Measurements from ENCODE around the gene UGGT1.

UGGT1 gene, protein sequence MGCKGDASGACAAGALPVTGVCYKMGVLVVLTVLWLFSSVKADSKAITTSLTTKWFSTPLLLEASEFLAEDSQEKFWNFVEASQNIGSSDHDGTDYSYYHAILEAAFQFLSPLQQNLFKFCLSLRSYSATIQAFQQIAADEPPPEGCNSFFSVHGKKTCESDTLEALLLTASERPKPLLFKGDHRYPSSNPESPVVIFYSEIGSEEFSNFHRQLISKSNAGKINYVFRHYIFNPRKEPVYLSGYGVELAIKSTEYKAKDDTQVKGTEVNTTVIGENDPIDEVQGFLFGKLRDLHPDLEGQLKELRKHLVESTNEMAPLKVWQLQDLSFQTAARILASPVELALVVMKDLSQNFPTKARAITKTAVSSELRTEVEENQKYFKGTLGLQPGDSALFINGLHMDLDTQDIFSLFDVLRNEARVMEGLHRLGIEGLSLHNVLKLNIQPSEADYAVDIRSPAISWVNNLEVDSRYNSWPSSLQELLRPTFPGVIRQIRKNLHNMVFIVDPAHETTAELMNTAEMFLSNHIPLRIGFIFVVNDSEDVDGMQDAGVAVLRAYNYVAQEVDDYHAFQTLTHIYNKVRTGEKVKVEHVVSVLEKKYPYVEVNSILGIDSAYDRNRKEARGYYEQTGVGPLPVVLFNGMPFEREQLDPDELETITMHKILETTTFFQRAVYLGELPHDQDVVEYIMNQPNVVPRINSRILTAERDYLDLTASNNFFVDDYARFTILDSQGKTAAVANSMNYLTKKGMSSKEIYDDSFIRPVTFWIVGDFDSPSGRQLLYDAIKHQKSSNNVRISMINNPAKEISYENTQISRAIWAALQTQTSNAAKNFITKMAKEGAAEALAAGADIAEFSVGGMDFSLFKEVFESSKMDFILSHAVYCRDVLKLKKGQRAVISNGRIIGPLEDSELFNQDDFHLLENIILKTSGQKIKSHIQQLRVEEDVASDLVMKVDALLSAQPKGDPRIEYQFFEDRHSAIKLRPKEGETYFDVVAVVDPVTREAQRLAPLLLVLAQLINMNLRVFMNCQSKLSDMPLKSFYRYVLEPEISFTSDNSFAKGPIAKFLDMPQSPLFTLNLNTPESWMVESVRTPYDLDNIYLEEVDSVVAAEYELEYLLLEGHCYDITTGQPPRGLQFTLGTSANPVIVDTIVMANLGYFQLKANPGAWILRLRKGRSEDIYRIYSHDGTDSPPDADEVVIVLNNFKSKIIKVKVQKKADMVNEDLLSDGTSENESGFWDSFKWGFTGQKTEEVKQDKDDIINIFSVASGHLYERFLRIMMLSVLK (N-terminal part only)

DNA sequence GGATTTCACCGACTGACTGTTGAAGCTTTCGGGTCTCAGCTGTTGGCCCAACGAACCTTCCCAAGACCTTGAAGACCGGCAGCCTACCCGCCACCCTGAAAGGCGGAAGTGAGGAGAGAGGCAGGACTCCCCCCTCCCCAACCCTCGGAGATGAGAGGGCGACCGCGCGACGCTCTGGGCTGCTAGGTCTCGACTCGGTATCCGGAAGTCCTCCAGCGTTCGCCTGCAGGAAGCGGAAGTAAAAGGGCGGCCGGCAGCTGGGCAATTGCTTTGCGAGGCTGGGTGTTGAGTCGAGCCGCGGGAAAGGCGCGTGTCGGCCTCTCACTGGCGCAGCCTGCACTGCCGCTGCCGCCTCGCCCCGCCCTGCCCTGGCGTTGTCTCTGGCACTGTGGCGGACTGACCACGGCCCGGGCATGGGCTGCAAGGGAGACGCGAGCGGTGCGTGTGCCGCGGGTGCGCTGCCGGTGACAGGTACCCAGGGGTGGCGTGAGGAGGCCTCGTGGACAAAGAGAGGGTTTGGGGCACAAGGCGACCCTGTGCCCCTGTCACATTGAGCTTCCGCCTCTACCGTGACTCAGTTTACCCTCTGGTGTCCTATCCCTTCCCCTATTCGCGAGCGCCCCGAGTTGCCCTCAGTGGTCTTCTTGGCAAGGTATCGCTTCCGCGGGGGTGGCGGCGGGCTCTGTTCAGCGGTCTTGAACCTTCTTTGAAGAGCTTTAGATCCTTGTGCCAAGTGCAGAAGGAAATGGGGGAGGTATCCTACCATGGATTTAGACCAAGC, at the start of gene UGGT1:
Gene UGGT1 (plus strand): TSS at position 256 of the 781 bp plus-strand sequence. CDS start 158 bp downstream, at position 414.
- peak; percentile 88 for DNase-seq (ENCODE audit: low read depth)

DNA sequence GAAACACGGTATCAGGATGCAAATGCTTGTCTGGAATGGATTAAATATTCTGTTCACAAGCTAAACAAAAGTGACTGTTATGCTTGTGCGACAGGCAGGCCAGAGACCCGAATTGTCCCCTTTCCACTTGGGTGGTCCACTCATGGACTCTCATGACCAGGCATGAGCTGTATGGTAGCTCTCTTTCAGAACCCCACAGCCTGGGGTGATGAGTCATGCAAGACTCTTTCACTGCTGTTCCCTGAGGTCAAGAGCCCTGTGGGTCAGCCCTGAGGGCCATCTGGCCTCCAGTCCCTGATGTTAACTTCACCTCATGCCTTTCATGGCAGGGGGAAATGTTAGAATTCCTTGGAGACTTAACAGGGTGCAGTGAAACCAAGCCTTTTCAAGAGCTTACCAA, 49.4 kb upstream of the UGGT1 start:
- DNase-seq (ENCODE audit: low read depth), result no peak

DNA sequence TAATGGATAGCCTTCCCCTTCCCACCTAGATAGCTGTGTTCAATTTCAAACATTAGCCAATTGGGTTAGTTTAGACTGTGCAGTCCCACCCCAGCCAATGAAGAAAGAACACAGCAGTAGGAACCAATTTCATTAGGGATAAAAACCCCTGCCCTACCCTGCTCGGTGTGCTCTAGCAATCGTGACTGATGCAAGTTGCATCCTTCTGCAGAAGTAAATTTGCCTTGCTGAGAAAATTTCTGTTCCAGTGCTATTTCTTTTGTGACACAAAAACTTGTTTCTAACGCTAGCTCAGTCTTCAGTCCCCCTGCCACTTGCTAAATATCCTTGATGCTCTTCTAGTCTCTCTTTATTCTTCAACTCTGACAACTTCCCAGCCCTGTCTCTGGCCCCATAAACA, 48.0 kb upstream of the UGGT1 start:
- no peak for DNase-seq (ENCODE audit: low read depth)

DNA sequence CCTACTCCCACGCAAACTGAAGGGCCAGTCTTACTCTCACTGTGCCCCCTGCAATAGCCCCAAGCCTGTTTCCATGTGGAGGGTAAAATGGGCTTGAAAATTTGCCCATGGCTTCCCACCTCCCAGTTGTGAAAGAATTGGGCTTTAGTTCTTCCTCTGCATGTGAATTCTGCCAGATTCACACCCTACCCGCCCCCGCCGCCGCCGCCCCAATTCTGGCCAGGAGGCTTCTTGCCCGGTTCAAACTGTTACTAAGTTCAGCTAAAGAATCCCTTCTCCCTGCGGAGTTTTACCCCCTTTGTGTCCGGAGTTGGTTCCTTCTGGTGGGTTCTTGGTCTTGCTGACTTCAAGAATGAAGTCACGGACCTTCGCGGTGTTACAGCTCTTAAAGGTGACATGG, 37.7 kb upstream of the UGGT1 start:
- DNase-seq (ENCODE audit: low read depth), result no peak

DNA sequence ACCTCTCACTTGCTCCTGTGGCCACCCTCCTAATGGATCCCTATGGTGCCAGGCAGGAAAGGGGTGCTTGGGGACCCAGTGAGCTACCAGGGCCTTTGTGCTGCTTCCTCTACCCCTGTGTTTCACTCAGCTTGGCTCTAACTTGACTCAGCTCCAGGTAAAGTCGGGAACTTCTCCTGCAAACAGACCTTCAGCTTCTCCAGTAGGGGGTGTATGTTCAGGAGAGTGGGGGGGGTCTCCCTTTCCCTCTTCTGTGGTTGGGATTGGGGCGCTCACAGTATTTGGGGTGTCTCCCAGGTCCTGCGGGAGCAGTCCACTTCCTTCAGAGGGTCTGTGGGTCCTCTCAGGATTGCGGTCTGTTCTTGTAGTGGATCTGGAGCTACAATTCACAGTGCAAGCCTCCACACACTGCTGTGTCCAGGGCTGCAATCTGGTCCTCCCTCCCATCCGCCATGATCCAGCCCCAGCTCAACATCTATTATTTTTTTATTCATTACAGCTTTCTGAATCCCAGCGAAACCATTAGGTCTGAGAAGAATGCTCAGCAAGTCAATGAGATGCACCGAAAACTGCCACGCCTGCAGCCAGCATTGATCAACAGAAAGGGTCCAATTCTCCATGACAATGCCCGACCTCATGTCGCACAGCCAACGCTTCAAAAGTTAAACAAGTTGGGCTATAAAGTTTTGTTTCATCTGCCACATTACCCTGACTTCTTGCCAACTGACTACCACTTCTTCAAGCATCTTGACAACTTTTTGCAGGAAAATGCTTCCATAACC, 36.7 kb upstream of the UGGT1 start:
- no peak for DNase-seq (ENCODE audit: low read depth)

DNA sequence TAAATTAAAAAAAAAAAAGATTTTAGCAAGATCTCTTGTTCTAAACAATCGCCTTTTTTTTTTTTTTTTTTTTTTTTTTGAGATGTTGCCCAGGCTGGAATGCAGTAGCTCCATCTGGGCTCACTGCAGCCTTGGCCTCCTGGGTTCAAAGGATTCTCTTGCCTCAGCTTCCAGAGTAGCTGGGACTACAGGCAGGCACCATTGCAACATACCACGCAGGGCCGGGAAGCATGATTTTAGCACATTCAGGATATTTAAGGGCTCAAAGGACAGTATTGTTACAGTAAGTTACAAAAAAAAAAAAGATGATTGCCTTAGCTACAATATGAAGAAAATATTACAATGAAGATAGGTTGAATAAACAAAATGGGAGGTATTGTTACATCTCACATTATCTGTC, 33.7 kb upstream of the UGGT1 start:
- no peak for DNase-seq (ENCODE audit: low read depth)

DNA sequence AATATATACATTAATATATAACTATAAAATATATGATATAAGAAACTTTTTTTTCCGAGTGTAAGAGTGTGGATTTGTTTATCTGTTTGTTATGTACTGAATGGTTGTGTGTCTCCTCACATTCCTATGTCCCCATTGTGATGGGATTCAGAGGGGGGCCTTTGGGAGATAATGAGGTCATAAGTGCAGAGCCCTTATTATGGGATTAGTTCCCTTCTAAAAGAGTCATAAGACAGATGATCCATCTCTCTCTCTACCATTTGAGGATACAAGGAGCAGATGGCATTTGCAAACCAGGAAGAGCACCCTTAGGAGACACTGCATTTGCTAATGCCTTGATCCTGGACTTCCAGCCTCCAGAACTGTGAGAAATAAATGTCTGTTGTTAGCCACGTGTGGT, 32.9 kb upstream of the UGGT1 start:
- DNase-seq (ENCODE audit: low read depth), result no peak

DNA sequence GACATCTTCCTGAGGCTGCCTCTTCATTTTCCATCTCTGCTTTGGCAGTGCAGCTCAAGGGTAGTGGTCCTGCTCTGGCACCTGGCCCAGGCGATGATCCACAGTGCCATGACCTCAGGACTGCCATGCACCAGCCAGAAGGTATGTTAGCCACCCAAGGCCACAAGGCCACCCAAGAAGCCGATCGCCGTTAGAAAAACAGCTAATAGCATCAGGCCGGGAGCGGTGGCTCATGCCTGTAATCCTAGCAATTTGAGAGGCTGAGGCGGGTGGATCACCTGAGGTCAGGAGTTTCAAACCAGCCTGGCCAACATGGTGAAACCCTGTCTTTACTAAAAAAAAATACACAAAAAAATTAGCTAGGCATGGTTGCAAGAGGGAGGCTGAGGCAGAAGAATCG, 28.4 kb upstream of the UGGT1 start:
- DNase-seq (ENCODE audit: low read depth), result no peak

DNA sequence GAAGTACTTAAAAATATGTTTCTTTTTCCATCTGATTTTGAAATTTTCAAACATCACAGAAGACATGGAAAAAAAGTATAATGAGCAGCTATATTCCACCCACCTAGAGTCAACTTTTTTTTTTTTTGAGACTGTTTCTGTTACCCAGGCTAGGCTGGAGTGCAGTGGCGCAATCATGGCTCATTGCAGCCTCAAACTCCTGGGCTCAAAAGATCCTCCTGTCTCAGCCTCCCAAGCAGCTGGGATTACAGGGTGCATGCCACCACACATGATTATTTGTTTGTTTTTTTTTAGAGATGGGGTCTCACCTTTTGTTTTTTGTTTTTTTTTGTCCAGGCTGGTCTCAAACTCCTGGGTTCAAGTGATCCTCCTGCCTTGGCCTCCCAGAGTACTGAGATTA, 26.6 kb upstream of the UGGT1 start:
- no peak for DNase-seq (ENCODE audit: low read depth)

DNA sequence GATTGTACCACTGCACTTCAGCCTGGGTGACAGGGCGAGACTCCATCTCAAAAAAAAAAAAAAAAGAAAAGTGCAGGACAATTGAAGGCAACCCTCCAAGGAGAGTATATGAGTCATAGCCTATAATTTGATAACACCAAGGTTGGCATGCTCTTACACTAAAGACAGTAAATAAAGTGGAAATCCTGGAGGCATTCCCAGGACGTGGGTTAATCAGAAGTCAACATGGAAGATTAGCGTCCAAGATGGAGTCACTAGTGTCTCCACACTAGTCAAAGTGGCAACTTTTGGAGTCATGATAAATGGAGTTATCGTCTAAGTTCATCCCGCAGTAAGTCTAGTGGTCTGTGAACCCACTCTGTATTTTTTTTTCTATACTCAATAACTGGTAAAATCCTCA, 21.2 kb upstream of the UGGT1 start:
- DNase-seq (ENCODE audit: low read depth), result no peak

DNA sequence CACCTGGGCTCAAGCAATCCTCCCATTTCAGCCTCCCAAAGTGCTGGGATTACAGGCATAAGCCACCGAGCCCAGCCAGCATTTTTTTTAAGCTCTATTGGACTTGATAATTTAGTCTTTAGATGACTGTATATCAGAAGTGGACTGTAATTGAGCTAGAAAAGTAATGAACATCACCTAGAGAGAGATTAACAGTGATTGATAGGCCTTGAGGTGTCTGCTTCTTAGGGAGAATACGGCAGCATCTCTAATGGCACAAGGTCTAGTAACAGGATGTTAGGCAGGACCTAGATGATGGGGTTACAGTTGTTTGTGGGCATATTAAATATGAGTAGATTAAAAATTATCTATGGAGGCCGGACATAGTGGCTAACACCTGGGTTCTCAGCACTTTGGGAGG, 17.7 kb upstream of the UGGT1 start:
- DNase-seq (ENCODE audit: low read depth), result no peak

DNA sequence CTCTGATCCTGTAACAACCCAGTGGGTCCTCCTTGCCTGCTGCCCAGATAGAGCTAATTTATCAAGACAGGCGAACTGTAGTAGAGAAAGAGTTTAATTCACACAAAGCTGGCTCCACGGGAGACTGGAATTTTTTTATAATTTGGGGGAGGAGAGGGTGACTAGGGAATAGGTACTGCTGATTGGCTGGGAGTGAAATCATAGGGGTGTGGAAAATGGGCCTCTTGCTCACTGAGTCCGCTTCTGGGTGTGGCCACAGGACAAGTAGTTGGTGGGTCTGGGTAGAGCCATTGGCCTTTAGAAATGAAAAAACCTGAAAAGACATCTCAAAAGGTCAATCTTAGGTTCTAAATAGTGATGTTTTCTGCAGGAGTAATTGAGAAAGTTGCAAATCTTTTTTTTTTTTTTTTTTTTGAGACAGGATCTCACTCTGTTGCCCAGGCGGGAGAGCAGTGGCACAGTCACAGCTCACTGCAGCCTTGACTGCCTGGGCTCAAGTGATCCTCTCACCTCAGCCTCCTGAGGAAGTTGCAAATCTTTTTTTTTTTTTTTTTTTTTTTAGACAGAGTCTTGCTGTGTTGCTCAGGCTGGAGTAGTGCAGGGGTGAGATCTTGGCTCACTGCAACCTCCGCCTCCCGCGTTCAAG, 14.4 kb upstream of the UGGT1 start:
- no peak for DNase-seq (ENCODE audit: low read depth)

DNA sequence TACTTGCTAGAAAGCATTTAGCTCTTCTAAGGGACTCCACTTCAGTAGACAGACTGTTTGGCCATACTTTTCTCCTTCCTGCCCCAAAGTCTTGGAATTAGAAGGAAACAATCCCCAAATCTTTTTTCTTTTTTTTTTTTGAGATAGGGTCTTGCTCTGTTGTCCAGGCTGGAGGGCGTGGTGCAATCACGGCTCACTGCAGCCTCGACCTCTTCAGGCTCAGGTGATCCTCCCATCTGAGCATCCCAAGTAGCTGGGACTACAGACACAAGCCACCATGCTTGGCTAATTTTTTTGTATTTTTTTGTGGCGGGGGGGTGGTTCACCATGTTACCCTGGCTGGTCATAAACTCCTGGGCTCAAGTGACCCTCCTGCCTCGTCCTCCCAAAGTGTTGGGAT, 6.2 kb upstream of the UGGT1 start:
- no peak for DNase-seq (ENCODE audit: low read depth)

DNA sequence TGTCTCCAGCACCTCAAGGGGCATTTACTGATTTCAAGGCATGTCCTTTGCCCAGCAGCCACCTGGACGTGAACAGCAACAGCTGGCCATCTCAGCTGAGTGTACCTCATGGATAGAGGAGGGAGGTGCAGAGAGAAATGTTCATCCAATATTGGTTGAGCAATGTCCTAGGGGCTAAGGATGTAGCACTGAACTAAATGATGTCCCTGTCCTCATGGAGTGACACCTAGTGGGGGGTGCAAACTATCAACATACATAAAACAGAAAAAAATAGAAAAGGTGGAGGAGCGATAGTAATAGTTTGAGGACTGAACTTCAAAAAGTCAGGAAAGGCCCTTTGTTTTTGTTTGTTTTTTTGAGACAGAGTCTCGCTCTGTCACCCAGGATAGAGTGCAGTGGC, 4.8 kb upstream of the UGGT1 start:
- DNase-seq (ENCODE audit: low read depth), result no peak

DNA sequence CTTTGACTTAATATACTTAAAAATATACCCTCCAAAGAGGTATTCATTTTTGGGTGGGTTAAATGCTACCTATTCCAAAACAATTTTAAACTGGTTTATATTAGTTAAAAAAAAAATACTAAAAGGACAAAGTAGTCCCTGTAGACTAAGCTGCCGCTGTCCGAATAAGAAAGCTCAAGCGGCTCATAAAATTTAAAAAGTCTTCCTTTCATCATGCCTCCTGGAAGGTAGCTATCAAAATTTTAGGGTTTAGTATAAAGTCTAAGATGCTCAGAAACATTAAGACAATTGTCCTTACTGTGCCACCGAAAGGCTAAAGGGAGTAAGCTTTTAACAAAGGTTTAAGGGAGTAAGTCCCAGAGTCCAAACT, 440 bp upstream of the UGGT1 start:
- DNase-seq (ENCODE audit: low read depth), result no peak

DNA sequence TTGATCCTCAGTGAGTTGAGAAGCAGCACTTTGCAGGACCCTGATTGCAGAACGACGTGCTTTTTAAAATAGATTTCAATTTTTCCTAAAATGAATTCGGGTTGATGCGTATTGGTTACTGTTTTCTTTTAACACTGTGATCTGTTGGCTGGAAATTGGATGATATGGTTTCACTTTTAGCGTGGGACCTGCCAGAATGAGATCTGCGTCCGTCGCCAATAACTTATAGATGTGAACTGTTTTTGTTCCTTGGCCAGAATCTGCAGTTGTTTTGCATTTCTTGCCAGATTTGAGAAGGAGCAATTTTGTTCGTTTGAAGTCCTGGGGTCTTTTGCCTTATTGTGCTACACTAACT, 703 bp downstream of the UGGT1 start:
- DNase-seq (ENCODE audit: low read depth), result no peak

DNA sequence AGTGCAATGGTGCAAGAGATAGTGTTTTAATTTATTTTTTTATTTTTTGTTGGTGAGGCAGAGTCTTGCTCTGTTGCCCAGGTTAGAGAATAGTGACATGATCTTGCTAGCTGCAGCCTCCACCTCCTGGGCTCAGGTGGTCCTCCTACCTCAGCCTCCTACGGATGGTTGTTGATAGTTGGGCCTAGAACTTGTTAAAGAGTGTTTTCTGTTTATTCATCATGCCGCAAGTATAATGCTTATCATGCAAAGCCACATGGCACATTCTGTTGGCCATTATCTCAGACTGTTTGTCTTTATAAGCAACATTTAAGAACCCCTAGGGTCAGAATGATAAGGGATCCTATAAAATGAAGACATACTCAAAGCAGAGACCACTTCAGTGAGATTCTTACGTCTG, 1.7 kb downstream of the UGGT1 start:
- DNase-seq (ENCODE audit: low read depth), result no peak

DNA sequence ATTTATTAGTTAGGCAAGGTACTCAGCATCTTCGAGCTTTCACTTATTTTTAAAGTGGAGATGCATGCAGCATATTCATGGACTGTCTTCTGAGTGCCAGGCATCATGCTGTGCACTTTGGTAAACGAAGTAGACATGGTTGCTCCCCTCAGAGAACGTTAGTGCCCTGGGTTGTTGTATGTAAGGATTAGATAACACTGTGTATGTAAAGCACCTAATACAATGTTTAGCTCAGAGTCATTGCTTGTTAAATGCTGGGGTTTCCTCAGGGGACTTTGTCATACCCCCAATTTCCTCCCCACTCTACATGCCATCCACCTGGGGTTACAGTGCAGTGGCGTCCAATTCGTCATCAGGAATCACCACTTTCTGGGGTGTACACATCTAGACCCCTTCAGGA, 2.8 kb downstream of the UGGT1 start:
- DNase-seq (ENCODE audit: low read depth), result no peak

DNA sequence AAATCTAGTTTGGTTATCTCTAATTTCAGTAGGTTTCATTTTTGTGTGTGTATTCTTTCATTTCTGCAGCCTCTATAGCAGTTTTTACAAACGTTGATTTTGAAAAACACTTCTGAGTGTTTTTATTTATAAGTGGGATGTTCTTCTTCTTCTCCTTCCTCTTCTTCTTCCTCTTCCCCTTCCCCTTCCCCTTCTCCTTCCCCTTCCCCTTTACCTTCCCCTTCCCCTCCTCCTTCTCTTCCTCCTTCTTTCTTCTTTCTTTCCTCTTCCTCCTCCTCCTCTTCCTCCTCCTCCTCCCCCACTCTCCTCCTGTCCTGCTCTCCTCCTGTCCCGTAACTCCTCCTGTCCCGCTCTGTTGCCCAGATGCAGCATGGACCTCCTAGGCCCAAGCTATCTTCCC, 4.2 kb downstream of the UGGT1 start:
- DNase-seq (ENCODE audit: low read depth), result no peak

DNA sequence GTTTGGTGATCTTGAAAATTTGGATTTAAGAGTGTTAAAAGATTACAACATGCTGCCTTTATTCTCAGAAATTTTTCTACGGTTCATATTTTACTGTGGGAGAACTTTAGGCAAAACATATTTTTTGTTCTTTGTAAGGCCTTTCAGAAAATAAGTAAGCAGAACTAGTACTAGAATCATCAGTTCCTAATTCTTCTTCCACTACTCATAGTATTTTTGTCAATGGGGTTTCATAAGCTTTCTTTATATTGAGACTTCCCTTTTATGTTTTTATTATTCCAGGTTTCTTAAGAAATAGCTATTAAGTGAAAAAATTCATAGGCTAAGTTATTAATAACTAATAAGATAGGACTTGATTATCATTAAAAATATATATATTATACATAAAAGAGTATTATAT, 12.4 kb downstream of the UGGT1 start:
- no peak for DNase-seq (ENCODE audit: low read depth)

DNA sequence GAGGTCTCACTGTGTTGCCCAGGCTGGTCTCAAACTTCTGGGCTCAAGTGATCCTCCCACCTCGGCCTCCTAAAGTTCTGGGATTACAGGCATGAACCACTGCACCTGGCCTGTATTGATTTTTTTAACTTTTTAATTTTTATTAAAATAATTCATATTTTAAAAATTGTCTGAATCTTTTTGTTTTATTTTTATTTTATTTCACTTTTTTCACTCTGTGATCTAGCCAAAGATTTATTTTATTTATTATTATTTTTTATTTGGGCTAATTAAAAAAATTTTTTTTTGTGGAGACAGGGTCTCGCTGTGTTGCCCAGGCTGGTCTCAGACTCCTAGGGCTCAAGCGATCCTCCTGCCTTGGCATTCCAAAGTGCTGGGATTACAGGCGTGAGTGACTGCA, 14.1 kb downstream of the UGGT1 start:
- DNase-seq (ENCODE audit: low read depth), result no peak

Measured in activated T-helper 9 cell treated with anti-CD3 and anti-CD28 coated beads, Interleukin-2, amount 50 U/mL, for 16 hours (primary cell).